CD4-positive, alpha-beta T cell treated with Interleukin-12 subunit alpha and Interleukin-12 subunit beta, for 1 hour (primary cell): ENCODE measurements around the gene METTL8.

ENCODE experiments used
- DNase-seq: peaks from one replicate; pipeline ENCODE4 v3.0.0-alpha.2; 2020

Gene METTL8, protein sequence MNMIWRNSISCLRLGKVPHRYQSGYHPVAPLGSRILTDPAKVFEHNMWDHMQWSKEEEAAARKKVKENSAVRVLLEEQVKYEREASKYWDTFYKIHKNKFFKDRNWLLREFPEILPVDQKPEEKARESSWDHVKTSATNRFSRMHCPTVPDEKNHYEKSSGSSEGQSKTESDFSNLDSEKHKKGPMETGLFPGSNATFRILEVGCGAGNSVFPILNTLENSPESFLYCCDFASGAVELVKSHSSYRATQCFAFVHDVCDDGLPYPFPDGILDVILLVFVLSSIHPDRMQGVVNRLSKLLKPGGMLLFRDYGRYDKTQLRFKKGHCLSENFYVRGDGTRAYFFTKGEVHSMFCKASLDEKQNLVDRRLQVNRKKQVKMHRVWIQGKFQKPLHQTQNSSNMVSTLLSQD

DNA sequence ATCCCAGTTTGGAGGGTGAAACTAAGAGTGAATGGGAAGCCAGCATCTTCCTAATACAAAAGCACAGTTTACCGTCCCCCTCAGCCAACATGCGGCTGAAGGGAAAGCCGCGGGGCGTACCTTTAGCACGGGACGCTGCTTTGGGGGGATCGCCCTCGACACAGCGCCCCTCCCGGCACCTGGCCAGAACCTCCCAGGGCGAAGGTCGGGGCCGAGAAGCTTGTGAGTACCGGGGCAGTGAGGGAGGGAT lies at the start of gene METTL8:
TSS of gene METTL8 (minus strand) at position 228 of the 250 bp plus-strand sequence. CDS start 41,805 bp downstream, outside the sequence.
- no peak for DNase-seq

GRCh38 chr2:171482877-171483276 lies 49.1 kb upstream of the METTL8 start:
- DNase-seq = no peak

DNA sequence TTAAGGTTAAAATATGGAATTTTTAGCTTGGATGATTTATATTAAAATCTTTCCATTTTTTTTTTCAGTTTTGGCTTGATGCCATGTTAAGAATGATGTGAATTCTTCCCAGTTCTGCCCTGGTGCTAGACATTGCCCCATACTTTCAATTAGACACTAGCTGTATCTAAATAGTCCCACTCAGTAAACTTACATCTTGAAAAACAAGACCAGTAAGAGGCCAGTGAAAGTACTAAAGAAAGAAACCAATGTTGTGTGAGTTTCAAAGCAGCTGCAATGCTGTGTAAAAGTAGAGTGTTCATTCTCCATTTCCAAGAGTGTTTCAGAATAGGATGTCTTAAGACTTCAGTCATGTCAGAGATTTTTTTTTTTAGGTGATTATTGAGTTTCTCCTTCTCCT lies 48.5 kb upstream of the METTL8 start:
- no peak for DNase-seq

GRCh38 chr2:171480908-171481307 lies 47.1 kb upstream of the METTL8 start:
- no peak for DNase-seq

DNA sequence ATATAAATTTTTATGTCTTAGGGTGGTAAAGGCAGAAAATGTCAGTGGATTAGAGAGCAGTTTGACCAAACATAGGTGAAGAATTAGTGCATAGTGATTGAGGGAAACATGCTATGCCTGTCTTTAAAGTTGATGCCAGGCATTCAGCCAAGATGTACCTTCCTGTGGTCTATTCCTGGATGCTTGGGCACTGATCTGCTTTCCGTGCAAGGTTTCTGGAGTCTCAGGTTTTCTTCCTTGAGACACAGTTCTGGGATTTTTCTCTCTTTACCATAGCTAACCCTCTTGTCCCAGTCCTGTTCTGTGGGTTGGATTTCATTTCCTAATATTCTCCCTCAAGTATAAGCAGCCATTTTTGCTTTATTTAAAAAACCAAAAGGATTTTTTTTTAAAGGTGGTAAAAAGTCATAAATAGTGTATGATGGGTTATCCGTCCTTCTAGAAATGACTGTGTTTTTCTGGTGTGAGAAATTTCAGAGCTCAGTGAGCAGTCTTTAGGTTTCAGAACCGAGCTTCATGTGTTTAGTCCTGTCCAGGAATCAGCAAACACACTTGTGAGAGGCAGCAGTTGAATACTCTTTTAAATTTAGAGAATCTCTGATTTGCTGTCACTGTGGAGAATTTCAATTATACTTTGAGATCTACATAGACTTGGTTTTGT lies 45.5 kb upstream of the METTL8 start:
- no peak for DNase-seq

DNA sequence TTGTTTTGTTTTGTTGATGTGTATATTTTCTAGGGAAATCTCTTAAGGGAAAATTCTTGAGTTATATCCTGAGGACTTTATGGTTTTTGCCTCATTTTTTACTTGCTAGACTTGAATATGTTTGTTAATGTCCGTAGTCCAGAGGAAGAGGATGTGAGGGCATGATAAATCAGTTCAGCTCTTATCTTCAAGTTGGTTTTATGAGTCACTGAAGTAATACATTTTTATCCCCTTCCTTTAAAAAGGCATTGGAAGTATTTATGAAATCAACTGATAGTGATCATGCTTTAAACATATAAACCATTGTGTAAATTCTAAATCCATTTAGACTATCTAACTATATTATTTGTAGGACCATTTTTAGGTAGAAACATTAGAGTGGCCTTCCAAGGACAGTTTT lies 44.6 kb upstream of the METTL8 start:
- no peak for DNase-seq

- no peak for DNase-seq
Measured at GRCh38 chr2:171475979-171476378, 42.2 kb upstream of the METTL8 start.

GRCh38 chr2:171470129-171470528 lies 36.3 kb upstream of the METTL8 start:
- no peak for DNase-seq

DNA sequence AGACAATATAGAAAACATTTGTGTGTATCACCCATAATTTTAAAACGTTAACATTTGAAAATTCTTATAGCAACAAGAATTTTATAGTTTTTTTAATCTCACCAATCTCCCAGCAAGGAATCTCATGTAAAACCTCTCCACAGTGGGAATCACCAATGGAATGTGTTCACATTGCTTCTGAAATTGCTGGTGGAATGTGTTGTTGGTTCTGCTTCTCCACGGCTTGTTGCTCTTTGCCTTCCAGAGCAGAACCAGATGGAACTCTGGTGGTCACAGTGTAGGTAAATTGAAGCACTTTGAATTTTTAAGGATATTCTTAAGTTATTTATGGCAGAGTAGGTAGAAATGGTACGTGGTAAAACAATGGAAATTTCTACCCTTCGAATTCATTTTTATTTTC lies 35.4 kb upstream of the METTL8 start:
- no peak for DNase-seq

DNA sequence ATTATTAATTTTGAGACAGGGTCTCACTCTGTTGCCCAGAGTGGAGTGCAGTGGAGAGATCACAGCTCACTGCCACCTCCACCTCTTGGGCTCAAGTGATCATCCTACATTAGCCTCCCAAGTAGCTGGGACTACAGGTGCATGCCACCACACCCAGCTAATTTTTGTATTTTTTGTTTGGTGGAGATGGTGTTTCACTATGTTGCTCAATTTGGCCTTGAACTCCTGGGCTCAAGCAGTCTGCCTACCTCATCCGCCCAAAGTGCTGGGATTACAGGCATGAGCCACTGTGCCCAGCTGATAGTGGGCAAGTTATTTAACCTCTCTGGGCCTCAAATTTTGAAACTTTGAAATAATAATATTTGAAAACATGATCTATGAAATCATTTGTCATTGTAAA lies 26.7 kb upstream of the METTL8 start:
- DNase-seq = no peak

DNA sequence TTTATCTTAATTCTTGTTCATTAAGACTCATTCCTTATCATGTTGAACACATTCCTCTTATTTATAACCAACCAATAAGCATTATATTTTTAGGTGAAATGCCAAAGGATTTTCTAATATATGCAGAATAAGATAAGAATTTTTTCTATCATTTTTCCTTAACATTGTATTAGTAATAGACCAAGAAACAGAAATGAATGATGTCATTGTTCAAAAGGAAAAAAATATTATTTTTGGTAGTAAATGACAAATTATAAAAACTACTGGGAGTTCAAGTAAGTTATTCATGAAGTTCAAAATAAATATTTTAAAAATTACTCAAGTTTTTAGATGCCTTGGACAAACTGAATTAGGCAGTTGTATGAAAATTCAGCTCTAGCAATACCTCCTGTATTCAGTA lies 25.7 kb upstream of the METTL8 start:
- DNase-seq = no peak

GRCh38 chr2:171452773-171453172 lies 19.0 kb upstream of the METTL8 start:
- no peak for DNase-seq

GRCh38 chr2:171451074-171451473 lies 17.3 kb upstream of the METTL8 start:
- no peak for DNase-seq

DNA sequence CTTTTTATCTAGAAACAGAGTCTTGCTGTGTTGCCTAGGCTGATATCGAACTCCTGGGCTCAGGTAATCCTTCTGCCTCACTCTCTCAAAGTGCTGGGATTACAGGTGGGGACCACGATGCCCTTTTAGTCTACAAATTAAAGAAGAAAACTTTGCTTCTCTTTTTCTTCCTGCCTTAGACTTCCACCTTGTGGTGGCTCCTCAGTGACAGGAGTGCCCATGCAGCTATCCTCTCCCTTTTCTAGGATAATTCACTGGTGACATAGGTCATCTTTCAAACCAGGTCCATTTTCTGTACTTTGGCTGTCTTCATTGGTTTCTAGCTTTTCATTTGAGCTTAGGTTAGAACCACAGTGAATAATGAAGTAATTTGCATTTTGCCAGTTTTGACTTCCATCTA lies 13.9 kb upstream of the METTL8 start:
- no peak for DNase-seq

DNA sequence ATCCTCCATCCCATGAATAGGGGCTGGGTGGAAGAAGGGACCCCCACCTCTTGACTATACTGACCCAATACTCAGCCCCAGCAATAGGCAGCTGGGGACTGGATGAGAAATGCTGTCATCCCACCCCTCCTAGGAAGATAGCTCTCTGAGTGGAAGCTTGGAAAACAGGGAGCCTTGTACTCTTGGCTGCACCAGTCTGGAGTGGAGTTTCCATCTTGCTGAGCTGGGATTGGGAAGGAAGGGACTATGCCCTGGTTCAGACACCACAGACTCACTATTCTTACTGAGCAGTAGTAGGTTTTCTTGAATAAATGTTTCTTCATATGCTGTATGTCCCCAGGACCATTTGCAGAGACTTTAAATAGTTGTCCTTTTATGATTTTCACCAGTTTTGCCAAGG lies 7.7 kb upstream of the METTL8 start:
- DNase-seq = no peak

- no peak for DNase-seq
Measured at GRCh38 chr2:171436307-171436706, 2.5 kb upstream of the METTL8 start.

- peak; percentile 95 for DNase-seq
Measured at GRCh38 chr2:171434013-171434989, 511 bp upstream of the METTL8 start, which contains the start of gene DCAF17. Gene DCAF17 (plus strand): TSS chr2:171434226. CDS start chr2:171434578, 352 bp downstream.

DNA sequence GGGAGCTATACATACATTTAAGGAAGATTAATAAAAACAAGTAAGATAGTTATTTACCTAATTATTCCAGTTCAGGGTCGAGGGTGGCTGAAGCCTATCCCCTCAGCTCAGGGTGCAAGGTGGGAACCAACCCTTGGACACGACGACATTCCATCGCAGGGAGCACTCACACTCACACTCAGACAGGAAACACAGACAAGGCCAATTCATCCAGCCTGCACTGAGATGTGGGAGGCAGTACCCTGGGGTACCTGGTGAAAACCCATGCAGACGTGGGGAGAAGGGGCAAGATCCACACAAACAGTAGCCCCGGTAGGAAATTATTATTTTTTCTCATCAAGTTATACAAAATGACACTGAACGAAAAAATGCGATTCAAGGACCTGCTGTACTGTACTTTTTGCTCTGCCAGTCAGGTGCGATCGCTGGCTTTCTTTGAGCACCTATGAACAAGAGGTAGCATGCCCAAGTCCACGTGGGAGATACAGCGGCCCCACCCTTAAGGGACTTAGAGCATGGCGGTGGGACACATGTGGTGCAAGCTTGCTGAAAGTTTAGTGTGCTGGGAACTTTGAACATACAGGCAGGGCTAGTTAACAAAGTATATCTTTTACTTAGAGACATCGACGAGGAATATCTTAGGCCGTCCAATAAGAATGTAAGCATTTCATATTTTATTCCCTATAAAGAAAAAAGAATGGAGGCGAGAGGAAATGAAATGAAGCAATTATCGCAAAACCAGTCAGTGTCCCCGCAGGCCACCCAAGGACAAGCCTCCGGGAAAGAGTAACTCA lies 624 bp downstream of the METTL8 start:
- DNase-seq = peak; percentile 33

DNA sequence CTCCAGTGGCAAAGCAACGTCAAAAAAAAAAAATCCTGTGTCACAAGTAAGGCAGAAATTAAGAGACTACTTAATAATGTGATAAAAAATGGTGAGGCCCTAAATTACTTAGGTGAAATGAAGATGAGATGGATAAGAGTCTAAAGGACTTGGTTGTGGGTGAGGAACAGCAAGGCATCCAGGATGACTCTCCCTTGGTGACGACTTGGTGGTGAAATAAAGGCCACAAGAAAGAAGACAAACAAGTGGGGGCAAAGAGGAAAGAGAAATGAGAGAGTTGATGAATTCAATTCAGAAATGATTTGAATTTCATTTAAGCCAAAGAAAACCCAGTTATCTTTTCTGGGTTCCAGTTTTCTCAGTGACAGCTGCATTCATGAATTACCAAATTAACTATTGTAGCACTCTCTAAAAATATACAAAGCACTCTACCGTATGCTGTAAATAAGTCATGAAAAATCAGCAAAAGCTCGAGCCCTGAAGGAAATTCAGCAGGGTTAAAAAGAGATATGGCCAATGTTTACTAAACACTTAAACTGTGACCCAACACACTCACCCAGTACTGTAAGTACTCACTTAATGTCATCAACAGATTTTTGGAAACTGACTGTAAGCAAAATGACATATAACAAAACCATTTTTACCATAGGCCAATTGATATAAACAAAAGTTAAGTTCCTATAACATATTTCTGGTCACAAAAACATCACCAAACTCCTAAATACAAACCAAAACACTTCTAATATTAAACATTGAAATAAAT lies 1.4 kb downstream of the METTL8 start:
- DNase-seq = no peak

- DNase-seq = no peak
Measured at GRCh38 chr2:171431677-171432167, 2.1 kb downstream of the METTL8 start.
